GM19023 (cell line): ENCODE results near the gene CCNJL.
"Not testable (repeated sequence)": the region's sequence is repeated elsewhere in the genome, so short reads cannot be mapped to it uniquely, and the experiment has no call there.

Experiments
- ATAC-seq: cut with Tn5 transposase; IDR thresholded peaks from one replicate; pipeline ENCODE4 v1.9.1; 2021; ENCODE audit warnings: mild to moderate bottlenecking, moderate library complexity; ENCODE audit not compliant: unreplicated experiment

The CCNJL gene

DNA sequence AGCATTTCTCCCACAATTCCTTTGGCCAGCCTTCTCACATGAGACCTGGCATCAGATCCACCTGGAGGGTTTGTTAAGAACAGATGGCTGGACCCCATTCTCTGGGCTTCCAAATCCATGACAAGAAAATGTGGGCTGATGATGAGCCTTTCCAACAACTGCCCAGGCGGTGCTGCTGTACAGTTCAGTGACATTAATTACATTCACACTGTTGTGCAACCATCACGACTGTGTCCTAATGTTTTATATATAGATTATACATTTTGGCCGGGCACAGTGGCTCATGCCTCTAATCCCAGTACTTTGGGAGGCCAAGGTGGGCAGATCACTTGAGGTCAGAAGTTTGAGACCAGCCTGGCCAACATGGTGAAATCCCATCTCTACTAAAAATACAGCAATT lies 22.4 kb upstream of the CCNJL start:
- not testable (repeated sequence) for ATAC-seq

GRCh38 chr5:160333721-160334120 lies 21.4 kb upstream of the CCNJL start:
- ATAC-seq, result no peak

GRCh38 chr5:160330212-160330611 lies 17.8 kb upstream of the CCNJL start:
- no peak for ATAC-seq

DNA sequence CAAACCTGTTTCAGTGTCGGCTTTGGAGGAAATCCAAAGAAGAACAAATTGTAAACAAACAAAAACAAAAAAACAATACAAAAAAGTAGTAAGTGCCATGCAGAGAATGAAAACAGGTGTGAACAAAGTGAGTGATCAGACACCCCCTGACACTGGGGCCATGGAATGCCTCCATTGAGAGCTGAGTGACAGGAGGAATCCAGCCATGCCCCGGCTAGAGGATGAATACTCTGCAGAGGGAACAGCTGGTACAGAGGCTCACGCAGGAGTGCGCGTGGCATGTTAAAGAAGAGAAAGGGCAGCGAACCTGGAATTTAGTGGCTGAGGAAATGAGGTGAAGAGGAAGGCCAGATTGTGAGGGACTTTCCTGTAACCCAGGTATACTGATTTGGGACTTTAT lies 15.5 kb upstream of the CCNJL start:
- no peak for ATAC-seq

GRCh38 chr5:160326981-160327380 lies 14.6 kb upstream of the CCNJL start:
- ATAC-seq, result no peak

GRCh38 chr5:160325716-160326115 lies 13.4 kb upstream of the CCNJL start:
- no peak for ATAC-seq

DNA sequence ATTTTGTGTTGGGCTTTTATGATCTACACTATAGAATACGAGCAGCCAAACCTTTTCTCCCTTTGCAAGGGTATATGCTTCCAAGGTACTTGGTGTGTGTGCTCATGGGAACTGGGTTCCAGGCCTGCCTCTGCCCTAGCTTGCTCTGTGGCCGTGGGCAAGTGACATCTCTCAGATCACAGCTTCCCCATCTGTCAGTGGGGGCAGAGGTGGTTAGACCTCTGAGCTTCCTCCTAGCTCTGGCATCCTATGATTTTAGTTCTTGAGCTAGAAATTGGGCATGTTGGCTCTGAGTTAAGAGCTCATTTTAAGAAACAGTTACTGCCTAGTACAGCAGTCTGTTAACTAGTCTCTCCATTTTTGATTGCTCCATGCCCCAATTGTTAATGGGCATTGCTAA lies 12.5 kb upstream of the CCNJL start:
- no peak for ATAC-seq

GRCh38 chr5:160318409-160318808 lies 6.0 kb upstream of the CCNJL start:
- ATAC-seq, result no peak

- no peak for ATAC-seq
Measured at GRCh38 chr5:160317434-160317833, 5.1 kb upstream of the CCNJL start.

DNA sequence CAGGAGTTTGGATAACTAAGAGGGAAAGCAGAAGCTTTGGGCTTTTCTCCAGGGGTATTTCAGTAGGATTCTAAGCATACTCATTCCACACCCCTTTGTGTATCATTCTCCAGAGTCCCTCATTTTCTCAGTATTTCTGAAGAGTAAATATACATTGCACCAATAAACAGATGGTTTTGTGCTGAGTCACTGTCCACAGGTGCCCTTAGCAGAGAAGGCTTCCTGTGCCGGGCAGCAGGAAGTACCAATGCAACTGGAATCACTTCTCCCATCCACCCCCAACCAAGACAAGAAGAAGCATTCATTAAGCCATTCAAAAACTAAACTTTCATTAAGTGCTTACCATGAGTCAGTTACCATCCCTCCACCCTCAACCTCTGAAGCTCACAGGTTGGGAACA lies 3.6 kb upstream of the CCNJL start:
- no peak for ATAC-seq

DNA sequence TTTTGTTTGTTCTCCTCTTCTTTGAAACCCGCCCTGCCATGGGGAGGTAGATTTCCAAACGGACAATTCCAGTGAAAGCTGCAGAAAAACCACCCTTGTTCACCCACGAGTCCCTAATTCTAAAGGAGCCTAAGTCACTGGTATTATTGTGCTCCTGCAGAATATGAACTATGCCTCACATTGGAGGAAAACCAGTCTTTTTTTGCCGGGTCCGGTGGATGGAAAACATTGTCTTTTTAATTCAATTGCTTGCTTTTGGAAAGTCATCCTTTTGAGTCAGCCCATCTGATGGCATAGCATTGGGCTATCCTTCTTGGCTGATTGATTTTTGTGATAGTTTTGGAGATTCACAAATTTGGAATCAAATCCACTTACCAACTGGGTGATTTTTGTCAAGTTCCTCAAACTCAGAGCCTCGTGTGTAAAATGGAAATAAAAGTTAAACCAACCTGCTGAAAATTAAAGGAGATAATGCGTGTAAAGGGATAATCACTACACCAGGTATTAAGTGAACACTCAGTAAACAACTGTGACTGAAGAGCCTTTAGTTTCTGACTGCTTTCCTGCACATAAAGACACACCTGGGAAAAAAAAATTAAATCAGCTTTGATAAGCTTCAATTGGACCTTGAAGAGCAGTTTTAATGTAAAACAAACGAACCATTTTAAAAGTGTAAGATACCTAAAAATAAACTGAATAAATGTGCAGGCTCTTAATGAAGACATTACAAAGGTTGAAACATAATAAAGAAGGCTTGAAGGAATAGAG lies 780 bp upstream of the CCNJL start:
- no peak for ATAC-seq

GRCh38 chr5:160311491-160312133 lies 752 bp downstream of the CCNJL start:
- ATAC-seq, result no peak

GRCh38 chr5:160310552-160311295 lies 1.6 kb downstream of the CCNJL start:
- no peak for ATAC-seq

DNA sequence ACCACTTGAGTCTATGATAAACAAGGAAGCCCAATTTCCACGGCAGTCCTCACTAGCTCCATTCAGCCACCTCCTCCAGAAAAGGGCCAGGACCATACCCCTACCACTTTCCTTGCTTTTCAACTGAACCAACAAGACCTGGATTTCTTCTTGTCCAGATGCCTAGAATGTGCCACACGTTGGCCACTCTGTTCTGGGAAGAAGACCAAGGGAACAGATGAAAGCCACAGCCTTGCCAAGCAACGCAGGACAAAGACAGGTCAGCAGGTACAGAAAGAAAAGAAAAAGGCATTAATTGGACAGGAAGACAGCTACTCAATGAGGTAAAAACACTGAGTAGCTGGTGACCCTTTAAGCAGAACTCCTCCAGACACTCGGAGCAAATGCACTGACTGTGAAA lies 2.2 kb downstream of the CCNJL start:
- ATAC-seq, result no peak

- ATAC-seq, result no peak
Measured at GRCh38 chr5:160306696-160307095, 5.7 kb downstream of the CCNJL start.

- ATAC-seq, result no peak
Measured at GRCh38 chr5:160305319-160305718, 7.0 kb downstream of the CCNJL start.

- no peak for ATAC-seq
Measured at GRCh38 chr5:160303690-160304089, 8.7 kb downstream of the CCNJL start.

- ATAC-seq, result no peak
Measured at GRCh38 chr5:160298189-160298588, 14.2 kb downstream of the CCNJL start.

- no peak for ATAC-seq
Measured at GRCh38 chr5:160297776-160298175, 14.6 kb downstream of the CCNJL start.

DNA sequence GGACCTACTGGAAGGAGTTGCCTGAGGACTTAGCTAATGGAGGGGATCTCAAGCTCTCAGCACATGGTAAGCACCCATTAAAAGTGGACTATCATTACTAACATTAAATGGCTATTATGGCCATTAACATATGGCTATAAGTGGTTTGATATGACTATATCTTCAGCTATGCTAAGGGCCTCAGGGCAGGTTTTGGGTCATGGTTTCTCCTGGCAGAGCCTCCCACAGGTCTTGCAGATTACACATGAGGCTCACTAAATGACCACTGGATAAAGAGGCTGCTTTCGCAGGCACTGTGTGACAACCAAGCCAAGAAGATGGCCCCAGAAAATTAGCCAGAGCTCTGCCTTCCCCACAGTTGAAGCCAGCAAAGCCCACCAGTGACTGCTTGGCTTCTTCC lies 15.4 kb downstream of the CCNJL start:
- ATAC-seq, result no peak

GRCh38 chr5:160296496-160296895 lies 15.9 kb downstream of the CCNJL start:
- ATAC-seq, result no peak
